Nephron (organoid): ENCODE data around the gene GPR173.

Experiments
- H3K27ac Mint-ChIP-seq, 3 experiments: 2 replicates each; pipeline ENCODE4 v1.8.0; 2020; ENCODE audit warnings: mixed read lengths in 3 of 3, mild to moderate bottlenecking in 2 of 3, moderate library complexity in 1 of 3
- H3K27me3 Mint-ChIP-seq: 2 replicates; pipeline ENCODE4 v1.8.0; 2021; ENCODE audit warnings: low read depth, mild to moderate bottlenecking, moderate library complexity, mixed read lengths
- H3K36me3 Mint-ChIP-seq: 2 replicates; pipeline ENCODE4 v1.8.0; 2020; ENCODE audit warnings: low read depth, mixed read lengths
- H3K4me1 Mint-ChIP-seq: 2 replicates; pipeline ENCODE4 v1.8.0; 2020; ENCODE audit warnings: mixed read lengths
- H3K4me3 Mint-ChIP-seq, 3 experiments: 2 replicates each; pipeline ENCODE4 v1.8.0; 2020; ENCODE audit warnings: mild to moderate bottlenecking in 3 of 3, mixed read lengths in 3 of 3, moderate library complexity in 2 of 3
- H3K9me3 Mint-ChIP-seq: 2 replicates; pipeline ENCODE4 v1.8.0; 2020; ENCODE audit warnings: mixed read lengths
- TF ChIP-seq, protein P1 (sequence below), 3 experiments: fragments of 200-600 bp; sonication (generic); IDR thresholded peaks; one replicate each; pipeline ENCODE4 v1.5.0; 2021; ENCODE audit warnings: antibody characterized with exemption in 3 of 3; ENCODE audit not compliant: unreplicated experiment in 3 of 3

Gene GPR173

GRCh38 chrX:53087388-53087831 is 38.8 kb downstream of the GPR173 start:
- H3K27me3 Mint-ChIP-seq: no peaks in the 10 kb centered on the region
- peak overlapping the region; percentile 90 to 96 (median 93) for H3K4me3 Mint-ChIP-seq
- peaks cover 40% of the 10 kb centered on the region for H3K36me3 Mint-ChIP-seq
- peaks cover 51% of the 10 kb centered on the region for H3K4me1 Mint-ChIP-seq
- TF ChIP-seq, protein P1, sequence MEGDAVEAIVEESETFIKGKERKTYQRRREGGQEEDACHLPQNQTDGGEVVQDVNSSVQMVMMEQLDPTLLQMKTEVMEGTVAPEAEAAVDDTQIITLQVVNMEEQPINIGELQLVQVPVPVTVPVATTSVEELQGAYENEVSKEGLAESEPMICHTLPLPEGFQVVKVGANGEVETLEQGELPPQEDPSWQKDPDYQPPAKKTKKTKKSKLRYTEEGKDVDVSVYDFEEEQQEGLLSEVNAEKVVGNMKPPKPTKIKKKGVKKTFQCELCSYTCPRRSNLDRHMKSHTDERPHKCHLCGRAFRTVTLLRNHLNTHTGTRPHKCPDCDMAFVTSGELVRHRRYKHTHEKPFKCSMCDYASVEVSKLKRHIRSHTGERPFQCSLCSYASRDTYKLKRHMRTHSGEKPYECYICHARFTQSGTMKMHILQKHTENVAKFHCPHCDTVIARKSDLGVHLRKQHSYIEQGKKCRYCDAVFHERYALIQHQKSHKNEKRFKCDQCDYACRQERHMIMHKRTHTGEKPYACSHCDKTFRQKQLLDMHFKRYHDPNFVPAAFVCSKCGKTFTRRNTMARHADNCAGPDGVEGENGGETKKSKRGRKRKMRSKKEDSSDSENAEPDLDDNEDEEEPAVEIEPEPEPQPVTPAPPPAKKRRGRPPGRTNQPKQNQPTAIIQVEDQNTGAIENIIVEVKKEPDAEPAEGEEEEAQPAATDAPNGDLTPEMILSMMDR (IDR thresholded peaks at IDR 0.05; ENCODE audit: unreplicated experiment in 3 of 3): no peak
- peak overlapping the region; percentile 67 to 96 (median 79) for H3K27ac Mint-ChIP-seq
- H3K9me3 Mint-ChIP-seq: peaks cover 12% of the 10 kb centered on the region

GRCh38 chrX:53088136-53088974 is 39.8 kb downstream of the GPR173 start:
- TF ChIP-seq, protein P1 (IDR thresholded peaks at IDR 0.05; ENCODE audit: unreplicated experiment in 3 of 3): no peak
- no peaks in the 10 kb centered on the region for H3K27me3 Mint-ChIP-seq
- peak overlapping the region; percentile 79 to 96 (median 96) for H3K27ac Mint-ChIP-seq
- peaks cover 40% of the 10 kb centered on the region for H3K36me3 Mint-ChIP-seq
- peak overlapping the region; percentile 90 to 96 (median 93) for H3K4me3 Mint-ChIP-seq
- peaks cover 11% of the 10 kb centered on the region for H3K9me3 Mint-ChIP-seq
- H3K4me1 Mint-ChIP-seq: peaks cover 50% of the 10 kb centered on the region

DNA sequence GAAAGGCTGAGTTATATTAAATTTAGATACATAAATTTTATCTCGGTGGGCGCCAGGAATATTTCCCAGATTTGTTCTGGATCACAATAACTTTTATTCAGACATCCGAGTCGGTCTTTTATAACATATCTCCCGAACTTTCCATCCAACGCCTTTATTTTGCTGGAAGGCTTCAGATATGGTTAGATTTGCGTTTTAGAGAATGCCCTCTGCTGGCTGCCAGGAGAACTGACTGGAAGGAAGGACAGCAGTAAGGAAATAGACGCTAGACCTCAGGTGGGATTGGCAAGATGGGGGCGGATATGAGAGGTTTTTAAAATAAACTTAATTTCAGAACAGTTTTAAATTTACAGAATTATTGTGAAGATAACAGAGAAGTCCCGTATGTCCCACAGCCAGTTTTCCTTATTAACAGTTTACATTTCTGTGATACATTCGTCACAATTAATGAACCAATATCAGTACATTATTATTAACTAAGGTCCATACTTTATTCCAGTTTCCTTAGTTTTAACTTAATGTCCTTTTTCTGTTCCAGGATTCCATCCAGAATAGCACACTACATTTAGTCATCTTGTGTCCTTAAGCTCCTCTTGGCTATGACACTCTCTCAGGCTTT is 40.7 kb downstream of the GPR173 start:
- Mint-ChIP-seq H3K36me3 (peaks cover 32% of the 10 kb centered on the region), H3K4me3 (peak overlapping the region; percentile 90 to 96 (median 93)), H3K4me1 (peaks cover 41% of the 10 kb centered on the region), H3K27ac (peak overlapping the region; percentile 79 to 96 (median 96)), H3K9me3 (peaks cover 7% of the 10 kb centered on the region), H3K27me3 (no peaks in the 10 kb centered on the region)
- TF ChIP-seq, protein P1 (IDR thresholded peaks at IDR 0.05; ENCODE audit: unreplicated experiment in 3 of 3): peak; percentile 66 to 76 (median 72)

- Mint-ChIP-seq H3K9me3 (peaks cover 5% of the 10 kb centered on the region), H3K4me3 (peak overlapping the region; percentile 33 to 46 (median 41)), H3K36me3 (peaks cover 27% of the 10 kb centered on the region), H3K27ac (peak overlapping the region; percentile 80 to 96 (median 91)), H3K27me3 (no peaks in the 10 kb centered on the region), H3K4me1 (peaks cover 39% of the 10 kb centered on the region)
- TF ChIP-seq, protein P1 (IDR thresholded peaks at IDR 0.05; ENCODE audit: unreplicated experiment in 3 of 3): no peak
Measured at GRCh38 chrX:53089925-53090324, 41.3 kb downstream of the GPR173 start.

DNA sequence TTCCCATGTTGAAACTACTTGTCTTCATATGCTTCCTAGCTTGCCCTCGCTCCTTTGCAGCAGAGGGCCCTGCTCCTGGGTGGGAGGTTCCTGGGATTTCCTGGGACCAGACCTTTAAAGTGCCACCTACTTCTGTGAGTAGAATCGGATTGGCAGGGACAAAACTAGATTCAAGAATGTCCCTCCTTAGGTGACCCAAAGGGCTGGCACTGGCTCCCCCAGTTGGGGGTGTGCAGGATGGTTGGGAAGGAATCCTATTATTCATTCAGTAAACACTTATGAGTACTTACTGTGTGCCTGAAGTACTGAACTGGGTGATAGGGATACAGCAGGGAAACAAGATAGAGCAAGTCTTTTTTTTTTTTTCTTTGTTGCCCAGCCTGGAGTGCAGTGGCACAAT is 42.8 kb downstream of the GPR173 start:
- Mint-ChIP-seq H3K27me3 (no peaks in the 10 kb centered on the region), H3K9me3 (no peaks in the 10 kb centered on the region), H3K27ac (no peak overlapping the region), H3K4me3 (no peak overlapping the region), H3K4me1 (peaks cover 32% of the 10 kb centered on the region), H3K36me3 (peaks cover 14% of the 10 kb centered on the region)
- TF ChIP-seq, protein P1 (IDR thresholded peaks at IDR 0.05; ENCODE audit: unreplicated experiment in 3 of 3): no peak
